ENCODE measurements around the gene ZNF236.

DNA sequence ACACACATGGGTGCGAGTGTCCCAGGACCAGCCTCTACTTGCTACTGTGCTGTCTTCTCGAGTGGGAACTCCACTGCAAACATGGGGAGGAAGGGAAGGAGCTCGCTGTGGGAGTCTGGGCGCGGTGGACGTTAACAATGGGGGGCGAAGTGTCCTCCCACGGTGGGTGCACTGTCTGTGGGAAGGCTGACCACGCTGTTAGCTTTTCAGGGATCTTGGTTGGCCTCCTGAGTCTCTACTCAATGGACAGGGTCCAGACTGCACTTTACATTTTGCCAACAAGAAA is 163.5 kb downstream of the ZNF236 start:
- TF ChIP-seq, protein P1, sequence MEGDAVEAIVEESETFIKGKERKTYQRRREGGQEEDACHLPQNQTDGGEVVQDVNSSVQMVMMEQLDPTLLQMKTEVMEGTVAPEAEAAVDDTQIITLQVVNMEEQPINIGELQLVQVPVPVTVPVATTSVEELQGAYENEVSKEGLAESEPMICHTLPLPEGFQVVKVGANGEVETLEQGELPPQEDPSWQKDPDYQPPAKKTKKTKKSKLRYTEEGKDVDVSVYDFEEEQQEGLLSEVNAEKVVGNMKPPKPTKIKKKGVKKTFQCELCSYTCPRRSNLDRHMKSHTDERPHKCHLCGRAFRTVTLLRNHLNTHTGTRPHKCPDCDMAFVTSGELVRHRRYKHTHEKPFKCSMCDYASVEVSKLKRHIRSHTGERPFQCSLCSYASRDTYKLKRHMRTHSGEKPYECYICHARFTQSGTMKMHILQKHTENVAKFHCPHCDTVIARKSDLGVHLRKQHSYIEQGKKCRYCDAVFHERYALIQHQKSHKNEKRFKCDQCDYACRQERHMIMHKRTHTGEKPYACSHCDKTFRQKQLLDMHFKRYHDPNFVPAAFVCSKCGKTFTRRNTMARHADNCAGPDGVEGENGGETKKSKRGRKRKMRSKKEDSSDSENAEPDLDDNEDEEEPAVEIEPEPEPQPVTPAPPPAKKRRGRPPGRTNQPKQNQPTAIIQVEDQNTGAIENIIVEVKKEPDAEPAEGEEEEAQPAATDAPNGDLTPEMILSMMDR (IDR thresholded peaks at IDR 0.05): no peak
- TF ChIP-seq EP300 (IDR thresholded peaks at IDR 0.05): no peak
